ENCODE measurements around the gene ATP6V0E1.

Gene ATP6V0E1

GRCh38 chr5:172959824-172960799 is 23.5 kb upstream of the ATP6V0E1 start:
- POLR2A ChIA-PET, result interaction anchor here (0.6 to 1.7 kb wide), 11 partner anchors 12 to 386 kb away, joined by 3 to 9 read pairs (median 4); partner anchors contain the start of genes ATP6V0E1, DUSP1 and STC2
- H3K9me3 ChIP-seq (ENCODE audit: control insufficient read depth, insufficient read depth, low read depth, low read length), result no peaks in the 10 kb centered on the region
- peaks cover 2% of the 10 kb centered on the region; the same call in 1 of the 2 replicates for H3K4me1 ChIP-seq (ENCODE audit: control insufficient read depth, insufficient read depth, low read length)
- CTCF ChIA-PET, result interaction anchor here (0.5 to 1.1 kb wide), 13 partner anchors 8 to 1471 kb away, joined by 3 to 6 read pairs (median 3); no protein-coding TSS in a partner anchor
- peaks cover 7 to 35% of the 10 kb centered on the region in 2 experiments for H3K36me3 ChIP-seq (ENCODE audit: control insufficient read depth in 2 of 2, insufficient read depth in 1 of 2, low read length in 2 of 2)
- H3K27ac ChIP-seq (ENCODE audit: extremely low read depth, low read depth, low read length), result no peak overlapping the region; the same call in 1 of the 2 replicates
- H3K4me3 ChIP-seq (ENCODE audit: low read depth, low read length), result peak overlapping the region; percentile 96
- TF ChIP-seq ZNF837 (tag by site-specific recombination; IDR thresholded peaks at IDR 0.05) (no peak), ZNF121 (tag by site-specific recombination; IDR thresholded peaks at IDR 0.05) (peak; percentile 50; the same call in 1 of the 2 replicates), SETDB1 (IDR thresholded peaks at IDR 0.05; ENCODE audit: insufficient read length, low read length) (no peak), MYNN (tag by site-specific recombination; IDR thresholded peaks at IDR 0.05; ENCODE audit: borderline replicate concordance) (no peak)

- CTCF ChIA-PET, result interaction anchor here (1.8 kb wide), 1 partner anchor 11 kb away, joined by 6 read pairs; the partner anchor contains the start of gene RPL26L1
- no peak overlapping the region for H3K27ac ChIP-seq (ENCODE audit: extremely low read depth, low read depth, low read length)
- no peak overlapping the region for H3K4me3 ChIP-seq (ENCODE audit: low read depth, low read length)
- POLR2A ChIA-PET, result no interaction called here
- H3K36me3 ChIP-seq (ENCODE audit: control insufficient read depth in 2 of 2, insufficient read depth in 1 of 2, low read length in 2 of 2), result peaks cover 6 to 34% of the 10 kb centered on the region in 2 experiments; a peak in 2 of 3 replicates
- H3K4me1 ChIP-seq (ENCODE audit: control insufficient read depth, insufficient read depth, low read length), result no peaks in the 10 kb centered on the region
- H3K9me3 ChIP-seq (ENCODE audit: control insufficient read depth, insufficient read depth, low read depth, low read length), result no peaks in the 10 kb centered on the region
- TF ChIP-seq ZNF664 (tag by site-specific recombination; IDR thresholded peaks at IDR 0.05) (peak; percentile 79; the same call in 1 of the 2 replicates), WT1 (tag by site-specific recombination; IDR thresholded peaks at IDR 0.05) (no peak)
Measured at GRCh38 chr5:172969921-172970320, 13.7 kb upstream of the ATP6V0E1 start.

GRCh38 chr5:172971482-172971881 is 12.1 kb upstream of the ATP6V0E1 start:
- Histone ChIP-seq H3K9me3 (ENCODE audit: control insufficient read depth, insufficient read depth, low read depth, low read length) (no peaks in the 10 kb centered on the region), H3K27ac (ENCODE audit: extremely low read depth, low read depth, low read length) (no peak overlapping the region), H3K4me3 (ENCODE audit: low read depth, low read length) (no peak overlapping the region), H3K36me3 (ENCODE audit: control insufficient read depth in 2 of 2, insufficient read depth in 1 of 2, low read length in 2 of 2) (peaks cover 6 to 22% of the 10 kb centered on the region in 2 experiments; a peak in 2 of 3 replicates), H3K4me1 (ENCODE audit: control insufficient read depth, insufficient read depth, low read length) (no peaks in the 10 kb centered on the region)
- TF ChIP-seq ZNF239 (tag by site-specific recombination; IDR thresholded peaks at IDR 0.05), result no peak
- no peak for TF ChIP-seq ZNF112 (tag by site-specific recombination; IDR thresholded peaks at IDR 0.05)
- TF ChIP-seq ZNF626 (tag by site-specific recombination; IDR thresholded peaks at IDR 0.05), result no peak
- TF ChIP-seq ZNF510 (tag by site-specific recombination; IDR thresholded peaks at IDR 0.05; ENCODE audit: insufficient replicate concordance), result no peak
- TF ChIP-seq ZSCAN16 (tag by site-specific recombination; IDR thresholded peaks at IDR 0.05), result no peak
- TF ChIP-seq ZFP3 (tag by site-specific recombination; IDR thresholded peaks at IDR 0.05; ENCODE audit: low read depth), result no peak
- no peak for TF ChIP-seq ZBTB7A (tag by site-specific recombination; IDR thresholded peaks at IDR 0.05; ENCODE audit: low read depth)
- POLR2A ChIA-PET, result no interaction called here
- CTCF ChIA-PET, result no interaction called here

GRCh38 chr5:172972552-172972951 is 11.0 kb upstream of the ATP6V0E1 start:
- ChIA-PET POLR2A (interaction anchor here (1.3 kb wide), 1 partner anchor 13 kb away, joined by 5 read pairs; the partner anchor contains the start of gene RPL26L1), CTCF (interaction anchor here (0.6 to 1.5 kb wide), 3 partner anchors 11 to 1872 kb away, joined by 3 to 6 read pairs (median 4); partner anchors contain the start of genes ATP6V0E1 and RPL26L1)
- no peak for TF ChIP-seq ZNF292 (tag by site-specific recombination; IDR thresholded peaks at IDR 0.05; ENCODE audit: borderline replicate concordance, low read depth)
- peaks cover under 1 to 20% of the 10 kb centered on the region in 2 experiments; a peak in 2 of 3 replicates for H3K36me3 ChIP-seq (ENCODE audit: control insufficient read depth in 2 of 2, insufficient read depth in 1 of 2, low read length in 2 of 2)
- H3K4me1 ChIP-seq (ENCODE audit: control insufficient read depth, insufficient read depth, low read length), result no peaks in the 10 kb centered on the region
- H3K27ac ChIP-seq (ENCODE audit: extremely low read depth, low read depth, low read length), result no peak overlapping the region
- H3K4me3 ChIP-seq (ENCODE audit: low read depth, low read length), result no peak overlapping the region
- H3K9me3 ChIP-seq (ENCODE audit: control insufficient read depth, insufficient read depth, low read depth, low read length), result no peaks in the 10 kb centered on the region

All from HEK293 (cell line).